ENCODE measurements around the gene ZNF546. TPM values are rescaled to one million over a fixed set of nuclear protein-coding genes. Genes with fewer than 3 reads are reported as not detected.
"Not testable (repeated sequence)": the region's sequence is repeated elsewhere in the genome, so short reads cannot be mapped to it uniquely, and the experiment has no call there.

ZNF546 gene
- total RNA-seq, 2 experiments from 2014 or later, result 1.6 to 2.3 TPM

DNA sequence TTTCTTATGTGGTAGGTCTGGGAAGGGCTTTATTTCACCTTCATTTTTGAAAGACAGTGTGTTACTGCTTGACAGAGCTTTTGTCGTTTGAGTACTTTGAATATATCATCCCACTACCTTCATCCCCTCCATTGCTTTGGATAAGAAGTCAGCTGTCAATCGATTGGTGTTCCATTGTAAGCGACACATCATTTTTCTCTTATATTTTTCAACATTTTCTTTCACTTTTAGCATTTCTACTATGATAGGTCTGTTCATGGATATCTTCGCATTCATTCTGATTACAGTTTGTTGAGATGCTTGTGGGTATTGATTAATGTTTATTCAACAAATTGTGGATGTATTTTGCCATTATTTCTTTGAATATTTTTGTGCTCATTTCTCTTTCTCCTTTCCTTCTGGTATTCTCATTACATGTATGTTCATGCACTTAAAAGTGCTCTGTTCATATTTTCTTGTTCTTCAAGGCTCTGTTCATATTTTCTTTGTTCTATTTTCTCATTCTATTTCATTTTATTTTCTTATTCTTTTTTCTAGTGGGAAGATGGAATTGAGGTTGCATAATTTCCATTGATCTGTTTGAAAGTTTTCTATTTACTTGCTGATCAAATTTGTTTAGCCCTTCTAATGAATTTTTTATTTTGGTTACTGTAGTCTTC lies 29.2 kb downstream of the ZNF546 start:
- Mint-ChIP-seq H3K36me3 (ENCODE audit: low read depth) (peaks cover 15% of the 10 kb centered on the region), H3K27me3 (ENCODE audit: low read depth) (no peaks in the 10 kb centered on the region), H3K9me3 (peaks cover 54% of the 10 kb centered on the region), H3K4me3 (no peak overlapping the region), H3K4me1 (ENCODE audit: low read depth) (no peaks in the 10 kb centered on the region), H3K27ac (no peak overlapping the region)
- intact Hi-C loops (cut with micrococcal nuclease), result no loop called here
- no peak for DNase-seq
- CTCF ChIA-PET, result no interaction called here

DNA sequence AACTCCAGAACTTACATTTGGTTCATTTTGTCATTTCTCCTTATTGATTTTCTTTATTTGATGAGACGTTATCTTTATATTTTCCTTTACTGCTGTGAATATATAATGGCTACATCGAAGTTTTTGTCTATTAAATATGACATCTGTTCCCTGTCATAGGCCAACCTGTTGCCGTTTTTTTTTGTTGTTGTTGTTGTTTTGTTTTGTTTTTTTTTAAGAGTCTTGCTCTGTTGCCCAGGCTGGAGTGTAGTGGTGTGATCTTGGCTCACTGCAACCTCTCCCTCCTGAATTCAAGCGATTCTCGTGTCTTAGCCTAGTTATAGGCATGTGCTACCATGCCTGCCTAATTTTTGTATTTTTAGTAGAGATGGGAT lies 29.7 kb downstream of the ZNF546 start:
- H3K4me1 Mint-ChIP-seq (ENCODE audit: low read depth), result no peaks in the 10 kb centered on the region
- peaks cover 53% of the 10 kb centered on the region for H3K9me3 Mint-ChIP-seq
- H3K27ac Mint-ChIP-seq, result no peak overlapping the region
- H3K4me3 Mint-ChIP-seq, result no peak overlapping the region
- intact Hi-C loops (cut with micrococcal nuclease), result no loop called here
- no peaks in the 10 kb centered on the region for H3K27me3 Mint-ChIP-seq (ENCODE audit: low read depth)
- CTCF ChIA-PET, result no interaction called here
- no peak for DNase-seq
- H3K36me3 Mint-ChIP-seq (ENCODE audit: low read depth), result peaks cover 14% of the 10 kb centered on the region

DNA sequence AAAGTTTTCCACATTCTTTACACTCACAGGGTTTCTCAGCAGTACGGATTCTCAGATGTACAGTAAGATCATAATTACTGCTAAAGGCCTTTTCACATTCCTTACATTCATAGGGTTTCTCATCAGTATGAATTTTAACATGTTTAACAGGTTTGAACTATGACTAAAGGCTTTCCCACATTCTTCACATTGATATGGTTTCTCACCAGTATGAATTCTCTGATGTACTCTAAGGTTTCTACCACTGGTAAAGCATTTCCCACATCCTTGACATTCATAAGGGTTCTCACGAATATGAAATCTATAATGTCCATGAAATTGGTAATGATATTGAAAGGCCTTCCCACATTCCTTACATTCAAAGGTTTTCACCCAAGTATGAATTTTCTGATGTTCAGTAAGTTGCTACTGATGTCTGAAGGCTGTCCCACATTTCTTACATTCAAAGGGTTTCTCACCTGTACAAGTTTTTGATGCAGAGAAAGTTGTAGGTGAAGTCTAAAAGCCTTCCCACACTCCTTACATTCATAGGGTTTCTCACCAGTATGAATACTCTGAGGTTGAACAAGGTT lies 37.2 kb downstream of the ZNF546 start:
- H3K36me3 Mint-ChIP-seq (ENCODE audit: low read depth), result peaks cover 39% of the 10 kb centered on the region
- no peak overlapping the region for H3K4me3 Mint-ChIP-seq
- intact Hi-C loops (cut with micrococcal nuclease), result no loop called here

DNA sequence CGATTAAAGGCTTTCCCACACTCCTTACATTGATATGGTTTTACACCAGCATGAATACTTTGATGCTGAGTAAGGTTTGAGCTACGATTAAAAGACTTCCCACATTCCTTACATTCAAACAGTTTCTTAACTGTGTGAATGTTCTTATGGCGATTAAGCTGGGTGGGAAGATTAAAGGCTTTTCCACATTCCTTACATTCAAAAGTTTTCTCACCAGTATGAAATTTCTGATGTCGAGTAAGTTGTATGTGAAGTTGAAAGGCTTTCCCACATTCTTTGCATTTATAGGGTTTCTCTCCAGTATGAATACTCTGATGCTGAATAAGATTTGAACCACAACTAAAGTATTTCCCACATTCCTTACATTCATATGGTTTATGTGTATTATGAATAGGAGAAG lies 39.1 kb downstream of the ZNF546 start:
- no peak for DNase-seq
- CTCF ChIA-PET, result no interaction called here
- Mint-ChIP-seq H3K27me3 (ENCODE audit: low read depth) (no peaks in the 10 kb centered on the region), H3K4me1 (ENCODE audit: low read depth) (no peaks in the 10 kb centered on the region), H3K4me3 (no peak overlapping the region), H3K27ac (no peak overlapping the region), H3K36me3 (ENCODE audit: low read depth) (peaks cover 38% of the 10 kb centered on the region), H3K9me3 (peaks cover 61% of the 10 kb centered on the region)
- intact Hi-C loops (cut with micrococcal nuclease), result no loop called here

More for the DNA sequence above, 37.2 kb downstream of the ZNF546 start:
- CTCF ChIA-PET, result no interaction called here
- no peaks in the 10 kb centered on the region for H3K4me1 Mint-ChIP-seq (ENCODE audit: low read depth)
- DNase-seq, result no peak
- no peaks in the 10 kb centered on the region for H3K27me3 Mint-ChIP-seq (ENCODE audit: low read depth)
- H3K9me3 Mint-ChIP-seq, result peaks cover 66% of the 10 kb centered on the region
- H3K27ac Mint-ChIP-seq, result no peak overlapping the region

DNA sequence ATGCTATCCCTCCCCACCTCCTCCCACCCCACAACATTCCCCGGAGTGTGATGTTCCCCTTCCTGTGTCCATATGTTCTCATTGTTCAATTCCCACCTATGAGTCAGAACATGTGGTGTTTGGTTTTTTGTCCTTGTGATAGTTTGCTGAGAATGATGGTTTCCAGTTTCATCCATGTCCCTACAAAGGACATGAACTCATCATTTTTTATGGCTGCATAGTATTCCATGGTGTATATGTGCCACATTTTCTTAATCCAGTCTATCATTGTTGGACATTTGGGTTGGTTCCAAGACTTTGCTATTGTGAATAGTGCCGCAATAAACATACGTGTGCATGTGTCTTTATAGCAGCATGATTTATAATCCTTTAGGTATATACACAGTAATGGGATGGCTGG lies 41.2 kb downstream of the ZNF546 start:
- H3K4me1 Mint-ChIP-seq (ENCODE audit: low read depth); intact Hi-C loops (cut with micrococcal nuclease); H3K27ac Mint-ChIP-seq; H3K27me3 Mint-ChIP-seq (ENCODE audit: low read depth); CTCF ChIA-PET; DNase-seq; H3K4me3 Mint-ChIP-seq: not testable (repeated sequence)
- peaks cover 58% of the 10 kb centered on the region for H3K9me3 Mint-ChIP-seq
- H3K36me3 Mint-ChIP-seq (ENCODE audit: low read depth), result peaks cover 36% of the 10 kb centered on the region

DNA sequence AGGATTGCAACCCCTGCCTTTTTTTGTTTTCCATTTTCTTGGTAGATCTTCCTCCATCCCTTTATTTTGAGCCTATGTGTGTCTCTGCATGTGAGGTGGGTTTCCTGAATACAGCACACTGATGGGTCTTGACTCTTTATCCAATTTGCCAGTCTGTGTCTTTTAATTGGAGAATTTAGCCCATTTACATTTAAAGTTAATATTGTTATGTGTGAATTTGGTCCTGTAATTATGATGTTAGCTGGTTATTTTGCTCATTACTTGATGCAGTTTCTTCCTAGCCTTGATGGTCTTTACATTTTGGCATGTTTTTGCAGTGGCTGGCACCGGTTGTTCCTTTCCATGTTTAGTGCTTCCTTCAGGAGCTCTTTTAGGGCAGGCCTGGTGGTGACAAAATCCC lies 44.9 kb downstream of the ZNF546 start:
- H3K27ac Mint-ChIP-seq; H3K27me3 Mint-ChIP-seq (ENCODE audit: low read depth); H3K4me1 Mint-ChIP-seq (ENCODE audit: low read depth); DNase-seq; H3K4me3 Mint-ChIP-seq; CTCF ChIA-PET; intact Hi-C loops (cut with micrococcal nuclease): not testable (repeated sequence)
- H3K9me3 Mint-ChIP-seq, result peaks cover 51% of the 10 kb centered on the region
- H3K36me3 Mint-ChIP-seq (ENCODE audit: low read depth), result peaks cover 55% of the 10 kb centered on the region

DNA sequence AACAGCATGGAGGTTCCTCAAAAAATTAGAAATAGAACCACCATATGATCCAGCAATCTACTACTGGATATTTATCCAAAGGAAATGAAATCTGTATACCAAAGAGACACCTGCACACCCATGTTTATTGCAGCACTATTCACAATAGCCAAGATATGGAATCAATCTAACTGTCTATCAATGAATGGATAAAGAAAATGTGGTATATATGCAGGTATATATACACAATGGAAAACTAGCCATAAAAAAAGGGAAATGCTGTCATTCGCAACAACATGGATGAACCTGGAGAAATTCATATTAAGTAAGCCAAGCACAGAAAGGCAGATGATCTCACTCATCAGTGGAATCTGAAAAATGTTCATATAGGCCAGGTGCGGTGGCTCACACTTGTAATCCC lies 56.6 kb downstream of the ZNF546 start:
- H3K36me3 Mint-ChIP-seq (ENCODE audit: low read depth), result peaks cover 28% of the 10 kb centered on the region
- H3K4me3 Mint-ChIP-seq, result no peak overlapping the region
- CTCF ChIA-PET, result interaction anchor here (0.6 kb wide), 1 partner anchor 84 kb away, joined by 3 read pairs; no protein-coding TSS in a partner anchor
- DNase-seq, result no peak
- H3K27ac Mint-ChIP-seq, result peak overlapping the region; percentile 16
- no peaks in the 10 kb centered on the region for H3K27me3 Mint-ChIP-seq (ENCODE audit: low read depth)
- peaks cover 36% of the 10 kb centered on the region for H3K4me1 Mint-ChIP-seq (ENCODE audit: low read depth)
- H3K9me3 Mint-ChIP-seq, result no peaks in the 10 kb centered on the region
- intact Hi-C loops (cut with micrococcal nuclease), result no loop called here

DNA sequence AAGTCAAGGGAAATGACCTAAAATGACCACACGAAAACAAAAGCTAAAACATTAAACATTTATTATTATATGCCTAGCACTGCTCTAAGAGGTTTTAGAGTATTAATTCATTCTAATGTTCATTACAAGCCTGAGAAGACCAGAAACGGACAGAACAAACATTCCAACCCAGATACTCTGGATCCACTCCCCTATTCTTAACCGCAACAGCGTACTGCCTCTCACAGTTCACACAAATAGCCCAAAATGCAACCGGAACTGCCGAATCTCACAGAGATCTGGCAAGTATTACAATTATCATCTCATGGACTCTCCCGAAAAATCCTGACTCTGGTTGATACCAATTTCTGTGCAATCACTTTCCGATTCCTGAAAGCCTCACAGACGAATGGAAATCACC lies 57.8 kb downstream of the ZNF546 start:
- intact Hi-C loops (cut with micrococcal nuclease), result no loop called here
- H3K4me3 Mint-ChIP-seq, result peak overlapping the region; percentile 99
- H3K4me1 Mint-ChIP-seq (ENCODE audit: low read depth), result peaks cover 36% of the 10 kb centered on the region
- DNase-seq, result no peak
- no peaks in the 10 kb centered on the region for H3K27me3 Mint-ChIP-seq (ENCODE audit: low read depth)
- peaks cover 8% of the 10 kb centered on the region for H3K9me3 Mint-ChIP-seq
- H3K36me3 Mint-ChIP-seq (ENCODE audit: low read depth), result peaks cover 24% of the 10 kb centered on the region
- CTCF ChIA-PET, result no interaction called here
- H3K27ac Mint-ChIP-seq, result no peak overlapping the region

DNA sequence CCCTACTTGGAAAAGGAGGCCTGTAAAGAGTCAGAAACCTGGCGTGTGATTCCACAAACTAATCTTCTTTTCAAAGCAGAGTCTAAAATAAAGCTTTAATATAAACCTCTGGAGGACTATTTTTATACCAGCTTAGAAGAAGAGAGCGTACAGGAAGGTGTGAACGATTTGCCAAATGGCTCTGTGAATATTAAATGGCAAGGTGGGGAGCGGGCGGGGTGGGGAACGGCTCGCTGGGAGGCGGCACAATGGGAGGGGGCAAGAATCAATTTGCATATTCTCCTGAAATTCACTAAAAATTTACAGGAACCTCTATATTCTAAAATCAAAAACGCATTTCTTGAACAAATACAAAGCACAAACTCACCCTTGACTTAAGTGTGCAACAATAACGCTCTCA lies 58.2 kb downstream of the ZNF546 start:
- no peak overlapping the region for H3K27ac Mint-ChIP-seq
- peaks cover 26% of the 10 kb centered on the region for H3K36me3 Mint-ChIP-seq (ENCODE audit: low read depth)
- CTCF ChIA-PET, result interaction anchor here (0.9 kb wide), 1 partner anchor 58 kb away, joined by 4 read pairs; the partner anchor contains the start of gene ZNF546
- H3K27me3 Mint-ChIP-seq (ENCODE audit: low read depth), result no peaks in the 10 kb centered on the region
- intact Hi-C loops (cut with micrococcal nuclease), result no loop called here
- H3K4me3 Mint-ChIP-seq, result peak overlapping the region; percentile 99
- H3K9me3 Mint-ChIP-seq, result peaks cover 12% of the 10 kb centered on the region
- no peak for DNase-seq
- peaks cover 36% of the 10 kb centered on the region for H3K4me1 Mint-ChIP-seq (ENCODE audit: low read depth)

DNA sequence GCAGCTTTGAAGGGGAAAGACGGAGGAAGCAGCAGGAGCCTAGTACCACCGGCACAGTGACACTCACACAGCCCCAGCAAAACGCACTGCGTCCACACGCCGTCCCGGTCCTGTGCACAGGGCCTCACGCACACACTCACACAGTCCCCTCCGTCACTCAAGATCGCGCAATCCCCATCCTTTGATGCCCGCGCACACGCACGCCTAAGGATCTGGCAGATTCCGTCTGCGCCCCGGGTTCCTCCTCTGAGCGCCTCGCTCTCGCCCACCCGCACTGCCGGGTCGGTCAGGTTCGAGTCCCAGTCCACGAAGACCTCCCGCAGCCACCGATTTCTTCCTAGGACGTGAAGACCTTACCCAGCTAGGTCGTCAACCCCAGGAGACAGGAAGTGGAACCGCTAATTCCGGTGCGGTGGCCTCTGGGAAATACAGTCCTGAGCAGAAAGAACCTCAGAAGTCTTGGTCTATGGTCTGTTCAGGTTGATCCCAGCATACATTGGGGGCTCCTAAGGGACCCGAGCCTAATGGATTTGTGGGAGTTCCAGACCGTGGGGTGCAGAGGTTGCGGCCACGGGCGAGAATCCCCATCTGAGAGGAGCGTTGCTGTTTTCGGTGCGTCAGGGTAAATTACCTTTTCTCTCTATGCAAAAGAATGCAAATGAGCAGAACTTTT lies 59.1 kb downstream of the ZNF546 start, which contains the start of gene ZNF780B:
Gene ZNF780B (minus strand): TSS at position 400 of the 673 bp plus-strand sequence. CDS start 5,899 bp downstream, outside the sequence.
- Mint-ChIP-seq H3K4me3 (peak within 1 kb of the TSS; percentile 99), H3K27me3 (ENCODE audit: low read depth) (no peaks in the 10 kb centered on the region), H3K9me3 (peaks cover 12% of the 10 kb centered on the region), H3K27ac (peak within 1 kb of the TSS; percentile 93), H3K4me1 (ENCODE audit: low read depth) (peaks cover 36% of the 10 kb centered on the region), H3K36me3 (ENCODE audit: low read depth) (peaks cover 20% of the 10 kb centered on the region)
- DNase-seq, result peak; percentile 84
- intact Hi-C loops (cut with micrococcal nuclease), result loop anchor here (1.0 to 2.0 kb wide), 2 partner anchors 35 to 60 kb away; partner anchors contain the start of gene ZNF780A
- CTCF ChIA-PET, result interaction anchor here (0.6 to 0.9 kb wide), 5 partner anchors 59 to 1480 kb away, joined by 3 to 5 read pairs (median 4); partner anchors contain the start of gene ZNF546

DNA sequence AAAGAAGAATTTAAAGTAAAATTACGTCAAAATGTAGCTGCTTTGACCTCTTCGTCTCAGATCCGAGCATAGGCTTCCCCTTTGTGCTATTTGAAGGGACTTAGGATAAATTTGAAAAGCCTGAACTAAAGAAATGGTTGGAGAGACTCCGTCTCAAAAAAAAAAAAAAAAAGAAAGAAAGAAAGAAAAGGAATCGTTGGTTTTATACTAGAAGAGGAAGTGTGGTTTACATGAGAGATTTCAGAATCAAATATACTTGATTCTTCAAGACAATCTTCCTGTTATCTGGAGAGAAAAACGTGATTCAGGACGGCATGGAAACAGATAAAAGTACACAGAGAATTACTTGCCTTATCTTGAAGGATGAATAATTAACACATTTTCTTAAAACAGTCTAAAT lies 59.6 kb downstream of the ZNF546 start:
- intact Hi-C loops (cut with micrococcal nuclease), result loop anchor here (1.0 to 2.0 kb wide), 2 partner anchors 34 to 60 kb away; partner anchors contain the start of gene ZNF780A
- DNase-seq, result no peak
- H3K4me1 Mint-ChIP-seq (ENCODE audit: low read depth), result peaks cover 36% of the 10 kb centered on the region
- CTCF ChIA-PET, result interaction anchor here (0.7 to 0.9 kb wide), 2 partner anchors 109 to 285 kb away, joined by 3 to 5 read pairs; no protein-coding TSS in a partner anchor
- H3K36me3 Mint-ChIP-seq (ENCODE audit: low read depth), result peaks cover 19% of the 10 kb centered on the region
- peak overlapping the region; percentile 99 for H3K4me3 Mint-ChIP-seq
- peak overlapping the region; percentile 93 for H3K27ac Mint-ChIP-seq
- no peaks in the 10 kb centered on the region for H3K27me3 Mint-ChIP-seq (ENCODE audit: low read depth)
- H3K9me3 Mint-ChIP-seq, result peaks cover 12% of the 10 kb centered on the region

DNA sequence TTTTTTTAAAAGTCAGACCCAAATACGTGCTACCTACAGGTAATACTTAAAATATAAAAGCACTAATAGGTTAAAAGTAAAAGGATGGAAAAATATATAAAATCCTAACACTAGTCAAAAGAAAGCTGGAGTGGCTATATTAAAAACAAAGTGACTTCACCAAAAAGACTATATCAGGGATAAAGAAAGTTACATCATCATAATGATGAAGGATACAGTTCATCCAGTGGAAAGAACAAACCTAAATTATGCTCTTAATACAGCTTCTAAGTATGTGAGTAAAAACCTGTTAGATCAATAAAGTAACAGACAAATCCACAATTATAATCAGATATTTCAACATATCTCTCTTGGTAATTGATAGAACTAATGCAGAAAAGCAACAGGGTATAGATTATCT lies 60.3 kb downstream of the ZNF546 start:
- peaks cover 36% of the 10 kb centered on the region for H3K4me1 Mint-ChIP-seq (ENCODE audit: low read depth)
- H3K9me3 Mint-ChIP-seq, result peaks cover 12% of the 10 kb centered on the region
- H3K27me3 Mint-ChIP-seq (ENCODE audit: low read depth), result no peaks in the 10 kb centered on the region
- CTCF ChIA-PET, result no interaction called here
- peaks cover 16% of the 10 kb centered on the region for H3K36me3 Mint-ChIP-seq (ENCODE audit: low read depth)
- no peak for DNase-seq
- intact Hi-C loops (cut with micrococcal nuclease), result loop anchor here (2.0 kb wide), 1 partner anchor 34 kb away; the partner anchor contains the start of gene ZNF780A
- peak overlapping the region; percentile 99 for H3K4me3 Mint-ChIP-seq
- H3K27ac Mint-ChIP-seq, result no peak overlapping the region
